ENCODE data around the gene PTPRS.

DNA sequence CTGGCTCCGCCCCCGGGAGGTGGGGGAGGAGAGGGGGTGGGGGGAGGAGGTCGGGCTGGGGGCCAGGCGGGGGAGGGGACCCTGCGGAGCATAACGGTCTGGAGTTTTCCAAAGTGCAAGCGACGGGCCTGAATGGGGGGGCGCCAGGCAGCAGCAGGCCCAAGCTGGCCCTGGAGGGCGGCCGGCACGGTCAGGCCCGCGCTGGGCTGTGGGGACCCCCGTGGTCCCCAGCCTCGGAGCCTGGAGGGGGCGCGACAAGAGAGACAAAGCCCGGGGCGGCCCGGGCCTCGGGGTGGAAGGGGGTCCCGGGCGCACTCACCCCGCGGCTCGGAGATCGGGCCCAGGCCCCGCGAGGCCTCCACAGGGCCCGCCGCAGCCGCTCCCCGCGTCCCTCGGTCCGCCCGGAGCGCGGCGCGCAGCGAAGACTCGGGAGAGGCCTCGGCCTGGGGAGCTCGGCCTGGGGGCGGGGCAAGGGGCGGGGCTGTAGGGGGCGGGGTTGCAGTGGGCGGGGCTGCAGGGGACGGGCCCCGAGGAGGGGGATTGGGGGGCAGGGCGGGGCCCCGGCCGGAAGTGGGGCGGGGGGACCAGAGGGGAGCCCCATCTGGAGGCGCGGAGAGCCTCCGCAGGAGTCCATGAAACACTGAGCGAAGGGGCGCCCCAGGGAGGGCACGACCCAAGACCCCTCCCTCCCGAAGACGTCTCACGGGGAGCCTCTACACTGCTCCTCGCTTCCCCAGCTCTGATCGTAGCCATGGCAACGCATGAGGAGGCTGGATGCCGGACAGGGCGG, 47.6 kb downstream of the PTPRS start:
- TF ChIP-seq, protein P1, sequence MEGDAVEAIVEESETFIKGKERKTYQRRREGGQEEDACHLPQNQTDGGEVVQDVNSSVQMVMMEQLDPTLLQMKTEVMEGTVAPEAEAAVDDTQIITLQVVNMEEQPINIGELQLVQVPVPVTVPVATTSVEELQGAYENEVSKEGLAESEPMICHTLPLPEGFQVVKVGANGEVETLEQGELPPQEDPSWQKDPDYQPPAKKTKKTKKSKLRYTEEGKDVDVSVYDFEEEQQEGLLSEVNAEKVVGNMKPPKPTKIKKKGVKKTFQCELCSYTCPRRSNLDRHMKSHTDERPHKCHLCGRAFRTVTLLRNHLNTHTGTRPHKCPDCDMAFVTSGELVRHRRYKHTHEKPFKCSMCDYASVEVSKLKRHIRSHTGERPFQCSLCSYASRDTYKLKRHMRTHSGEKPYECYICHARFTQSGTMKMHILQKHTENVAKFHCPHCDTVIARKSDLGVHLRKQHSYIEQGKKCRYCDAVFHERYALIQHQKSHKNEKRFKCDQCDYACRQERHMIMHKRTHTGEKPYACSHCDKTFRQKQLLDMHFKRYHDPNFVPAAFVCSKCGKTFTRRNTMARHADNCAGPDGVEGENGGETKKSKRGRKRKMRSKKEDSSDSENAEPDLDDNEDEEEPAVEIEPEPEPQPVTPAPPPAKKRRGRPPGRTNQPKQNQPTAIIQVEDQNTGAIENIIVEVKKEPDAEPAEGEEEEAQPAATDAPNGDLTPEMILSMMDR (optimal IDR thresholded peaks at IDR 0.05 in 1 of 3, IDR thresholded peaks at IDR 0.05 in 1 of 3, conservative IDR thresholded peaks at IDR 0.05 in 1 of 3; ENCODE audit: extremely low read depth in 1 of 3, insufficient read depth in 2 of 3, low read length in 3 of 3): no peak
- no peak for TF ChIP-seq EZH2 (IDR thresholded peaks at IDR 0.05; ENCODE audit: low read length)

Data from keratinocyte (primary cell).